Memory B cell (primary cell): ENCODE results near the gene SF3B6.
"Not testable (repeated sequence)": the region's sequence is repeated elsewhere in the genome, so short reads cannot be mapped to it uniquely, and the experiment has no call there.

Experiments
- ATAC-seq: fragments of 150-1000 bp; cut with Tn5 transposase; 2 replicates; pipeline ENCODE4 v1.10.0; 2021; ENCODE audit warnings: low read depth, mild to moderate bottlenecking, moderate library complexity
- DNase-seq, 2 donors: peaks; one replicate each; pipeline ENCODE4 v3.0.0; 2022; ENCODE audit warnings: low spot score in 2 of 2
- H3K27ac Mint-ChIP-seq: one replicate; pipeline ENCODE4 v1.8.0; 2022; ENCODE audit warnings: mild to moderate bottlenecking, moderate library complexity, mixed read lengths
- H3K27me3 Mint-ChIP-seq: one replicate; pipeline ENCODE4 v1.8.0; 2022; ENCODE audit warnings: mixed read lengths
- H3K36me3 Mint-ChIP-seq: one replicate; pipeline ENCODE4 v1.8.0; 2022; ENCODE audit warnings: mild to moderate bottlenecking, mixed read lengths
- H3K4me1 Mint-ChIP-seq: one replicate; pipeline ENCODE4 v1.8.0; 2022; ENCODE audit warnings: mixed read lengths
- H3K4me3 Mint-ChIP-seq: one replicate; pipeline ENCODE4 v1.8.0; 2022; ENCODE audit warnings: mild to moderate bottlenecking, moderate library complexity, mixed read lengths
- H3K9me3 Mint-ChIP-seq: one replicate; pipeline ENCODE4 v1.8.0; 2022; ENCODE audit warnings: mixed read lengths

Gene SF3B6

GRCh38 chr2:24106786-24107185, 30.7 kb upstream of the SF3B6 start:
- ATAC-seq (no peak), DNase-seq (no peak)
- Mint-ChIP-seq H3K4me1 (peaks cover 14% of the 10 kb centered on the region), H3K36me3 (peaks cover 16% of the 10 kb centered on the region), H3K27me3 (no peaks in the 10 kb centered on the region), H3K4me3 (no peak overlapping the region), H3K27ac (no peak overlapping the region), H3K9me3 (peaks cover 14% of the 10 kb centered on the region)

GRCh38 chr2:24105816-24106215, 29.7 kb upstream of the SF3B6 start:
- ATAC-seq: no peak
- H3K9me3 Mint-ChIP-seq: peaks cover 14% of the 10 kb centered on the region
- H3K4me1 Mint-ChIP-seq: peaks cover 14% of the 10 kb centered on the region
- no peak overlapping the region for H3K27ac Mint-ChIP-seq
- H3K4me3 Mint-ChIP-seq: no peak overlapping the region
- H3K36me3 Mint-ChIP-seq: peaks cover 17% of the 10 kb centered on the region
- no peaks in the 10 kb centered on the region for H3K27me3 Mint-ChIP-seq
- no peak for DNase-seq

GRCh38 chr2:24104906-24105305, 28.8 kb upstream of the SF3B6 start:
- peak; percentile 57 for ATAC-seq
- peaks cover 14% of the 10 kb centered on the region for H3K9me3 Mint-ChIP-seq
- peaks cover 20% of the 10 kb centered on the region for H3K36me3 Mint-ChIP-seq
- H3K27ac Mint-ChIP-seq: peak overlapping the region; percentile 73
- H3K4me3 Mint-ChIP-seq: no peak overlapping the region
- peaks cover 14% of the 10 kb centered on the region for H3K4me1 Mint-ChIP-seq
- DNase-seq: no peak
- H3K27me3 Mint-ChIP-seq: no peaks in the 10 kb centered on the region

- H3K4me1 Mint-ChIP-seq: peaks cover 14% of the 10 kb centered on the region
- peaks cover 13% of the 10 kb centered on the region for H3K9me3 Mint-ChIP-seq
- H3K27ac Mint-ChIP-seq: no peak overlapping the region
- no peak for DNase-seq
- peak; percentile 8 for ATAC-seq
- H3K36me3 Mint-ChIP-seq: peaks cover 20% of the 10 kb centered on the region
- no peaks in the 10 kb centered on the region for H3K27me3 Mint-ChIP-seq
- no peak overlapping the region for H3K4me3 Mint-ChIP-seq
These were observed 28.1 kb upstream of the SF3B6 start for GRCh38 chr2:24104110-24104650.

GRCh38 chr2:24102677-24103076, 26.6 kb upstream of the SF3B6 start:
- Mint-ChIP-seq H3K9me3 (peaks cover 8% of the 10 kb centered on the region), H3K27me3 (no peaks in the 10 kb centered on the region), H3K4me1 (peaks cover 14% of the 10 kb centered on the region), H3K4me3 (no peak overlapping the region), H3K36me3 (peaks cover 18% of the 10 kb centered on the region), H3K27ac (no peak overlapping the region)
- no peak for ATAC-seq
- DNase-seq: no peak

GRCh38 chr2:24101992-24102391, 25.9 kb upstream of the SF3B6 start:
- Mint-ChIP-seq H3K27ac (no peak overlapping the region), H3K9me3 (peaks cover 7% of the 10 kb centered on the region), H3K36me3 (peaks cover 17% of the 10 kb centered on the region), H3K27me3 (no peaks in the 10 kb centered on the region), H3K4me1 (peaks cover 14% of the 10 kb centered on the region), H3K4me3 (no peak overlapping the region)
- ATAC-seq (no peak), DNase-seq (no peak)

- not testable (repeated sequence) for H3K9me3 Mint-ChIP-seq, H3K4me3 Mint-ChIP-seq, H3K27ac Mint-ChIP-seq, ATAC-seq, DNase-seq, H3K27me3 Mint-ChIP-seq
- peaks cover 22% of the 10 kb centered on the region for H3K36me3 Mint-ChIP-seq
- H3K4me1 Mint-ChIP-seq: peaks cover 14% of the 10 kb centered on the region
These were observed 24.6 kb upstream of the SF3B6 start for GRCh38 chr2:24100732-24101131.

GRCh38 chr2:24095171-24095677, 19.1 kb upstream of the SF3B6 start:
- not testable (repeated sequence) for H3K4me1 Mint-ChIP-seq, H3K4me3 Mint-ChIP-seq, H3K27ac Mint-ChIP-seq, H3K9me3 Mint-ChIP-seq, DNase-seq, ATAC-seq, H3K27me3 Mint-ChIP-seq
- peaks cover 16% of the 10 kb centered on the region for H3K36me3 Mint-ChIP-seq

- H3K27ac Mint-ChIP-seq, H3K9me3 Mint-ChIP-seq, ATAC-seq, H3K4me1 Mint-ChIP-seq, H3K27me3 Mint-ChIP-seq, H3K4me3 Mint-ChIP-seq, DNase-seq: not testable (repeated sequence)
- H3K36me3 Mint-ChIP-seq: peaks cover 16% of the 10 kb centered on the region
These were observed 17.1 kb upstream of the SF3B6 start for GRCh38 chr2:24093270-24093669.

GRCh38 chr2:24088821-24089359, 12.8 kb upstream of the SF3B6 start:
- Mint-ChIP-seq H3K36me3 (peaks cover 11% of the 10 kb centered on the region), H3K4me1 (peaks cover 7% of the 10 kb centered on the region), H3K27me3 (no peaks in the 10 kb centered on the region), H3K9me3 (peaks cover 2% of the 10 kb centered on the region), H3K4me3 (no peak overlapping the region), H3K27ac (no peak overlapping the region)
- ATAC-seq (no peak), DNase-seq (no peak)

GRCh38 chr2:24087032-24087431, 10.9 kb upstream of the SF3B6 start:
- H3K36me3 Mint-ChIP-seq: peaks cover 7% of the 10 kb centered on the region
- no peaks in the 10 kb centered on the region for H3K9me3 Mint-ChIP-seq
- DNase-seq (no peak), ATAC-seq (no peak)
- H3K27ac Mint-ChIP-seq: no peak overlapping the region
- H3K4me1 Mint-ChIP-seq: peaks cover 12% of the 10 kb centered on the region
- H3K4me3 Mint-ChIP-seq: no peak overlapping the region
- H3K27me3 Mint-ChIP-seq: no peaks in the 10 kb centered on the region

GRCh38 chr2:24086241-24086640, 10.1 kb upstream of the SF3B6 start:
- peaks cover 7% of the 10 kb centered on the region for H3K36me3 Mint-ChIP-seq

GRCh38 chr2:24085200-24085489, 9.0 kb upstream of the SF3B6 start:
- Mint-ChIP-seq H3K27me3 (no peaks in the 10 kb centered on the region), H3K4me3 (peak overlapping the region; percentile 96), H3K9me3 (no peaks in the 10 kb centered on the region), H3K36me3 (peaks cover 5% of the 10 kb centered on the region), H3K4me1 (peaks cover 12% of the 10 kb centered on the region), H3K27ac (no peak overlapping the region)
- no peak for ATAC-seq
- no peak for DNase-seq

More at GRCh38 chr2:24086241-24086640, 10.1 kb upstream of the SF3B6 start:
- Mint-ChIP-seq H3K27ac (no peak overlapping the region), H3K4me1 (peaks cover 12% of the 10 kb centered on the region), H3K9me3 (no peaks in the 10 kb centered on the region), H3K4me3 (no peak overlapping the region), H3K27me3 (no peaks in the 10 kb centered on the region)
- DNase-seq (no peak), ATAC-seq (no peak)

- H3K27ac Mint-ChIP-seq: peak within 1 kb of the TSS; percentile 91
- H3K27me3 Mint-ChIP-seq: no peaks in the 10 kb centered on the region
- peaks cover 5% of the 10 kb centered on the region for H3K36me3 Mint-ChIP-seq
- H3K4me3 Mint-ChIP-seq: peak within 1 kb of the TSS; percentile 96
- H3K4me1 Mint-ChIP-seq: peaks cover 12% of the 10 kb centered on the region
- H3K9me3 Mint-ChIP-seq: no peaks in the 10 kb centered on the region
- DNase-seq (peak; percentile 88 to 96), ATAC-seq (peak; percentile 77)
These were observed 8.5 kb upstream of the SF3B6 start, which contains the start of gene TP53I3 for GRCh38 chr2:24084386-24085199. TSS of gene TP53I3 (minus strand) at chr2:24084834. CDS start at chr2:24084326, 508 bp downstream.
